Body of pancreas (tissue), 4 donors: Measurements from ENCODE around the gene ATG4B. TPM values are rescaled to one million over a fixed set of nuclear protein-coding genes. Genes with fewer than 3 reads are reported as not detected.

Experiments
- ATAC-seq: fragments of 150-250 bp; one replicate; pipeline ENCODE4 v1.9.1; 2016
- DNase-seq, 4 donors: peaks; one replicate each; pipeline ENCODE4 v3.0.0-alpha.2; 2019
- H3K27ac ChIP-seq, 4 donors: fragments of 200-600 bp; sonication (generic); 1 replicate in 3 of 4; 2 replicates in 1 of 4; pipeline versions ENCODE4 v1.5.1 to v1.6.1; 2016 to 2019; ENCODE audit warnings: mild to moderate bottlenecking in 1 of 4, mixed read lengths in 1 of 4, moderate library complexity in 1 of 4
- H3K27me3 ChIP-seq, 2 donors: fragments of 200-600 bp; sonication (generic); one replicate each; pipeline ENCODE4 v1.6.0; 2016; ENCODE audit warnings: mild to moderate bottlenecking in 1 of 2
- H3K36me3 ChIP-seq, 2 donors: fragments of 200-600 bp; sonication (generic); replicated peaks in 1 of 2; 2 replicates each; pipeline ENCODE4 v1.5.1; 2016; ENCODE audit warnings: low read depth in 2 of 2; ENCODE audit not compliant: insufficient read depth in 1 of 2
- H3K4me1 ChIP-seq: fragments of 200-600 bp; sonication (generic); one replicate; pipeline ENCODE4 v1.6.0; 2016
- H3K4me3 ChIP-seq, 2 donors: fragments of 200-600 bp; sonication (generic); 1 replicate in 1 of 2; 2 replicates in 1 of 2; pipeline ENCODE4 v1.5.1; 2016 to 2019
- H3K9me3 ChIP-seq, 3 donors: fragments of 200-600 bp; sonication (generic); 1 replicate in 2 of 3; 2 replicates in 1 of 3; pipeline ENCODE4 v1.5.1; 2016
- CTCF ChIP-seq, 7 experiments: fragments of 450-650 bp in 4 of 7; fragments of 200-600 bp in 3 of 7; sonication (generic) in 3 of 7; IDR thresholded peaks; one replicate each; pipeline ENCODE4 v1.5.1; 2016 to 2019; ENCODE audit warnings: antibody characterized with exemption in 7 of 7
- POLR2A ChIP-seq, 3 donors: fragments of 450-650 bp; IDR thresholded peaks; one replicate each; pipeline ENCODE4 v1.6.1; 2016; ENCODE audit warnings: antibody characterized with exemption in 3 of 3, mild to moderate bottlenecking in 2 of 3
- WGBS, 2 donors: methylation state at CpG; one replicate each; pipeline ENCODE4 v1.1.5; 2017; 5-methylcytosine and 5-hydroxymethylcytosine counted together
- intact Hi-C: fragments of 100-400 bp; cut with DNase I; formaldehyde crosslinking; loops from one replicate; pipeline ENCODE4 v1.15.1; 2023
- total RNA-seq, 2 donors: library from RNA; depleted of rRNA; stranded (reverse); fragments of >200 nt; gene quantifications; one replicate each; pipeline ENCODE4 v1.1.0, GENCODE V29; 2016

ATG4B gene
- total RNA-seq, 2 donors from 2014 or later: 27.5 to 54.4 TPM

- intact Hi-C loops: no loop called here
- no peak overlapping the region for H3K4me3 ChIP-seq
- H3K27ac ChIP-seq: no peak overlapping the region
- no peaks in the 10 kb centered on the region for H3K4me1 ChIP-seq
- no peaks in the 10 kb centered on the region for H3K9me3 ChIP-seq
- 93% methylated on average over 17 of the region's 17 CpGs; no CpG with 5 or more reads in 1 of the 2 donors for WGBS, 2 donors
- no peak for ATAC-seq
- DNase-seq: no peak
- no peak for TF ChIP-seq CTCF (IDR thresholded peaks at IDR 0.05)
- no peak for TF ChIP-seq POLR2A (IDR thresholded peaks at IDR 0.05)
- H3K27me3 ChIP-seq: no peaks in the 10 kb centered on the region
- H3K36me3 ChIP-seq: peaks cover 0 to 12% of the 10 kb centered on the region in 2 donors
These were observed 34.8 kb upstream of the ATG4B start for GRCh38 chr2:241602720-241603119.

DNA sequence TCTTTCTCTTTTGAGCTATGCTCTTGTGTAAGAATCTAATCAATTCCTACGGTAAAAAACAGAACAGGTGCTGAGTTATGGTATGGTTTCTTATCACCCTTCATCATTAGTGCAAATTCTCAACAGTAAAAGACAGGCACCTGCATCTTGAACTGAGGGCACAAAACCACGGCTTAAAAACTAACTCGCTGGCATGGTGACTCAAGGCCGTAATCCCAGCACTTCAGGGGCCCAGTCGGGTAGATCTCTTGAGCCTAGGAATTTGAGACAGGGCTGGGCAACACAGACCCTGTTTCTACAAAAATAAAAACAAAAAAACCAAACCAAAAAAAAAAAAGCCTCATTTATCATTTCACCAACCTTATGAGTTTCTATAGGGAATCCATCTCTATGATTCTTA lies 33.8 kb upstream of the ATG4B start:
- H3K27ac ChIP-seq: no peak overlapping the region
- H3K4me1 ChIP-seq: no peaks in the 10 kb centered on the region
- no peak for DNase-seq
- no peak for TF ChIP-seq CTCF (IDR thresholded peaks at IDR 0.05)
- H3K27me3 ChIP-seq: no peaks in the 10 kb centered on the region
- H3K4me3 ChIP-seq: no peak overlapping the region
- intact Hi-C loops: no loop called here
- ATAC-seq: no peak
- no peaks in the 10 kb centered on the region for H3K9me3 ChIP-seq
- WGBS, 2 donors: 70 to 71% methylated on average over 5 of the region's 5 CpGs
- peaks cover 0 to 12% of the 10 kb centered on the region in 2 donors for H3K36me3 ChIP-seq

GRCh38 chr2:241606186-241606585 lies 31.3 kb upstream of the ATG4B start:
- no peak for ATAC-seq
- 90 to 94% methylated on average over 8 of the region's 8 CpGs for WGBS, 2 donors
- TF ChIP-seq CTCF (IDR thresholded peaks at IDR 0.05) (no peak), POLR2A (IDR thresholded peaks at IDR 0.05) (no peak)
- Histone ChIP-seq H3K4me1 (peaks cover 17% of the 10 kb centered on the region), H3K36me3 (peaks cover 0 to 8% of the 10 kb centered on the region in 2 donors), H3K9me3 (no peaks in the 10 kb centered on the region), H3K27ac (no peak overlapping the region), H3K4me3 (no peak overlapping the region), H3K27me3 (no peaks in the 10 kb centered on the region)
- DNase-seq: no peak
- intact Hi-C loops: no loop called here

DNA sequence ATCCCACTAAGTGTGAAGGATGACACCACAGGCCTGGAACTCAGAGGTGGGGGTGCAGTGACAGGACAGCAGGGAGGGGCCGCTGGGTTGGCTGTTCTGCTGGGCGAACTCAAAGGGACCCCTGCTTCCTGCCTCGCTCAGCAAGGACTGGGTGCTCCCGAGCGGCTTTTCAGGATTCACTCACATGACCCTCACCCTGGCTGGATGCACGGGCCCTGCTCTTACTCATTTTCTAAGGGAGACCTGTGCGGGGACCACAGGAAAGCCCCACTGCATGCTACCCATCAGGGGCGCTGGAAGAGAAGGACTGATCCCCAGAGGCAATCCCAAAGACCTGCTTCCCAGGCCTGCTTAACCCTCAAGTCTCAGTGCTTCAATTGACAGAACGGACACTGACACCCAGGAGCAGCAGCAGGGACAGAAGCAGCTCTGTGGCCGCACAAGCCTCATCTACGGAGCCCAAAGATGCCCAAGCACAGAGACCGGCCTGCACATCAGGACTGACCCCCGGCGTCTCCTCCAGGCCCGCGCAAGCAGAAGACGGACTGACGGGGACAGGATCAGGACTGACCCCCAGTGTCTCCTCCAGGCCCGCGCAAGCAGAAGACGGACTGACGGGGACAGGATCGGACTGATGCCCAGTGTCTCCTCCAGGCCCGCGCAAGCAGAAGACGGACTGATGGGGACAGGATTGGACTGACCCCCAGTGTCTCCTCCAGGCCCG lies 30.2 kb upstream of the ATG4B start:
- Histone ChIP-seq H3K4me1 (peaks cover 17% of the 10 kb centered on the region), H3K27me3 (no peaks in the 10 kb centered on the region), H3K9me3 (no peaks in the 10 kb centered on the region), H3K36me3 (peaks cover 0 to 2% of the 10 kb centered on the region in 2 donors), H3K4me3 (no peak overlapping the region), H3K27ac (no peak overlapping the region)
- intact Hi-C loops: no loop called here
- no peak for DNase-seq
- TF ChIP-seq POLR2A (IDR thresholded peaks at IDR 0.05) (no peak), CTCF (IDR thresholded peaks at IDR 0.05) (no peak)
- 91 to 97% methylated on average over 20 to 27 of the region's 27 CpGs for WGBS, 2 donors
- ATAC-seq: no peak

DNA sequence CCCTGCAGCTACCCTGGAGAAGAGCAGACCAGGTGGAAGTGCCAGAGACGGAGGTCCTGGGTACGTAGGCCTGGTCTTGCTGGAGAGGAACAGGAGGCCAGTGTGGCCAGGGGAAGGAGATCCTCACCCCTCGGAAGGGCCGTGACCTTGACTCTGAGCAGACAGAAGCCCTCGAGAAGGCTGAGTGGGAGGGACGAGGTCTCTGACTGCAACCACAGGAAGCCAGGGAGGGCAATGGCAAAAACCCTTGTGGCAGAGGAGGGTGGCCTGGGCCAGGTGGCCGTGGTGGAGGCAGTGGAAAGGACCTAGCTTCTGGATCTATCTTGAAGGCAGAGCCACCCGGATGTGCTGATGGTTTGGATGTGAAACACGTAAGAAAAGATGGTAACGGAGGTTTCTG lies 28.6 kb upstream of the ATG4B start:
- Histone ChIP-seq H3K27me3 (no peaks in the 10 kb centered on the region), H3K36me3 (peaks cover 0 to 2% of the 10 kb centered on the region in 2 donors), H3K9me3 (no peaks in the 10 kb centered on the region), H3K4me3 (no peak overlapping the region), H3K4me1 (peaks cover 17% of the 10 kb centered on the region), H3K27ac (no peak overlapping the region)
- intact Hi-C loops: no loop called here
- TF ChIP-seq POLR2A (IDR thresholded peaks at IDR 0.05): no peak
- TF ChIP-seq CTCF (IDR thresholded peaks at IDR 0.05): no peak
- ATAC-seq: no peak
- 75 to 83% methylated on average over 10 of the region's 10 CpGs for WGBS, 2 donors
- DNase-seq: no peak
